Measurements from ENCODE around the gene KCNK4.

The KCNK4 gene

GRCh38 chr11:64253481-64253880, 37.6 kb upstream of the KCNK4 start:
- DNase-seq (ENCODE audit: low read depth in 2 of 2) = no peak

DNA sequence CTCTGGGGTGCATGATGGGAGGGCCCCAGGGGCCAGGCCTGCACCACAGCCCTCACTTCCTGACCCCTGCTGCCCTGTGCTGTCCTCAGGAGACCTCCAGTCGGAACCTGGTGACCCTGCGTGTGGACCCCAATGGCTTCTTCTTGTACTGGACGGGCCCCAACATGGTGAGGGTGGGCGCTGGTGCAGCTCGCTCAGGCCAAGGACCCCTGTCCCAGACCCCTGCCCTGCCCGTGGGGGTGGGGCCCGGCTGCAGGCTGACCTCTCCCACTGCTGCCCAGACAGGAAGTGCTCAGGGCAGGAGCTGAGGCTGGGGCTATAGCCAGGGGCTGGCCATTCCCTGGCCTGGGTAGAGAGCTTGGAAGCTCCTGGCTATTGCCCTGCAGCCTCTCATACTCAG, 36.8 kb upstream of the KCNK4 start:
- DNase-seq (ENCODE audit: low read depth in 2 of 2) = no peak

DNA sequence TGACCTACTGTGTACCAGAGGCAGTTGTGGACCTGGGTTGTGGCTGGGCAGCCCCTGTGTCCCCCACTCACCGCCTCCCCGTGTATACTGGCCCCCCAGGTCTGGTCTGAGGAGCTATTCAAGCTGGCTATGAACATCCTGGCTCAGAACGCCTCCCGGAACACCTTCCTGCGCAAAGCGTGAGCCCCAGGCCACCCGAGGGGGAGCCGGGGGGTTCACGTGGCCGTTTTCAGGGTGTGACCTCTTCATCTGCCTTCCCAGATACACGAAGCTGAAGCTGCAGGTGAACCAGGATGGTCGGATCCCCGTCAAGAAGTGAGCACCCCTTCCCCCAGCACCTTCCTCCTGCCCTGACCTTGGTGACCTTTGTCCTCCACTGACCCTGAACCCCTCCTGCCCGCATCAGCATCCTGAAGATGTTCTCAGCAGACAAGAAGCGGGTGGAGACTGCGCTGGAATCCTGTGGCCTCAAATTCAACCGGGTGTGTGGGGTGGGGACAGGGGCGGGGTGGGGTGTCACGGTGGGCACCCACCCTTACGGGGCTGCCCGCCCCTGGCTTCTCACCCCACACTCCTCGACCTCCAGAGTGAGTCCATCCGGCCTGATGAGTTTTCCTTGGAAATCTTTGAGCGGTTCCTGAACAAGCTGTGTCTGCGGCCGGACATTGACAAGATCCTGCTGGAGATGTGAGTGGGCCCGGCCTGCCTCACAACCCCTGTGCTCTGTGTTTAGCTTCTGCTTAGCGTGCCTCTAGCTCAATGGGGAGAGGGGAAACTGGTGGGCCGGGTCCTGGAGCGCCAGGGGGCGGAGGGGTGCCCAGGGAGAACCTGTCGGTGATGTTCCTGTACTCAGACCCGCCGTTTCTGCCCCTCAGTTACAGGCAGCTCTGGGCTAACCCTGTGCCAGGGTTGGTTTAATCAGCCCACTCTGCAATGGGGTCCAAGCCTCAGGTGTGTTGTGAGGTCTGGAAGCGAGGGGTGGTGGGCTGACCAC, 35.7 kb upstream of the KCNK4 start:
- DNase-seq (ENCODE audit: low read depth in 2 of 2) = no peak

DNA sequence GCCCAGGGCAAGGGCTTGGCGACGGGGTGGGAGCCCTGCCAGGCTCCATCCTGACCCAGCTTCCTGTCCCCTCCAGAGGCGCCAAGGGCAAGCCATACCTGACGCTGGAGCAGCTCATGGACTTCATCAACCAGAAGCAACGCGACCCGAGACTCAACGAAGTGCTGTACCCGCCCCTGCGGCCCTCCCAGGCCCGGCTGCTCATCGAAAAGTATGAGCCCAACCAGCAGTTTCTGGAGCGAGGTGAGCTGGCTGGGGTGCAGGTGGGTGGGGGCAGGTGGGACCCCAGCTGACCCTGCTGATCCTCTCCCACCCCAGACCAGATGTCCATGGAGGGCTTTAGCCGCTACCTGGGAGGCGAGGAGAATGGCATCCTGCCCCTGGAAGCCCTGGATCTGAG, 34.8 kb upstream of the KCNK4 start:
- no peak for DNase-seq (ENCODE audit: low read depth in 2 of 2)

DNA sequence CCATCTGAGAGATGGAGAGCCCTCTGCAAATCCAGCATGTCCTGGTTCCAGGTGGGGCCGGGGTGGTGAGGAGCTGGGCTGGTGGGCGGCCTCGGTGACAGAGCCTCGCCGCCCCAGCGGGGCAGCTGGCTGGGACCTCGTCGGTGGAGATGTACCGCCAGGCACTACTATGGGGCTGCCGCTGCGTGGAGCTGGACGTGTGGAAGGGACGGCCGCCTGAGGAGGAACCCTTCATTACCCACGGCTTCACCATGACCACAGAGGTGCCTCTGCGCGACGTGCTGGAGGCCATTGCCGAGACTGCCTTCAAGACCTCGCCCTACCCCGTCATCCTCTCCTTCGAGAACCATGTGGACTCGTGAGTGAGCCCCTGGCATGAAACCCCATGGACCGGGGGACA, 32.7 kb upstream of the KCNK4 start:
- DNase-seq (ENCODE audit: low read depth in 2 of 2) = no peak

DNA sequence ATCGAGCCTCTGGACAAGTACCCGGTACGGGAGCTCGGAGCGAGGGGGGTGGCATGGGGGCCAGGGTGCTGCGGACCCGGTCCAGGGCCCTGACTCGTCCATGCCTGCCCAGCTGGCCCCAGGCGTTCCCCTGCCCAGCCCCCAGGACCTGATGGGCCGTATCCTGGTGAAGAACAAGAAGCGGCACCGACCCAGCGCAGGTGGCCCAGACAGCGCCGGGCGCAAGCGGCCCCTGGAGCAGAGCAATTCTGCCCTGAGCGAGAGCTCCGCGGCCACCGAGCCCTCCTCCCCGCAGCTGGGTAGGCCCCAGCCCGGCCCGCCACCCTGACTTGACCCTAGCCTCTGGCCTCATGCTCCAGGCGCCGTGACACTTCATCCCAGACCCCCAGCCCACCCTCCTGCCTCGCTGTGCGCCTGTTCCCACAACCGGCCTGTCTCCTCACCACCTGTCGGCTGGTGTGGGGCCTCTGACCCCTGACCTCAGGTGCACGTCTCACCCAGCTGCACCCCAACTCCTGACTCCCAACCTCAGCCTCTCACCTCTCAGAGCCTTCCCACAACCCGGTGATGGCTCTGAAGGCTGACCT, 32.1 kb upstream of the KCNK4 start:
- no peak for DNase-seq (ENCODE audit: low read depth in 2 of 2)

DNA sequence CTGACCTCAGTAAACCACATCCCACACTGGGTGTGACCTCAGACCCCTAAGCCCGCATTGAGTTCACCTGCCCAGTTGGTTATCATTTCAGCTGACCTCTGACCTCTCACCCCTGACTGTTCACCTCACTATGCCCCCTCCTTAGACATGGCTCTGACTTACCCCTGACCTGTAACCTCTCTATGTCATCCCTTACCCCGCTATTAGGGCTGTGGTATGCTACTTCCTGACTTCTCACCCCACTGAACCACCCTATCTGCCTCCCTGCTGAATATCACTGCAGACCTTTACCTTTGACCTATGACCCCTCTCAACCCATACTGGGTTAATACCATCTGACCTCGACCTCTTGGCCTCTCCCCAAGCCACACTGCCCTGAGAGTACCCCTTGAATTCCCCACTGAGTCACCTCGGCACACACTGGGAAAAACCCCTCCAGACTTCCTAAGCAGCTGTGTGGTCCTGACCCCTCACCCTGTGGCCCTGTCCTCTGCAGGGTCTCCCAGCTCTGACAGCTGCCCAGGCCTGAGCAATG, 31.5 kb upstream of the KCNK4 start:
- DNase-seq (ENCODE audit: low read depth in 2 of 2) = no peak

DNA sequence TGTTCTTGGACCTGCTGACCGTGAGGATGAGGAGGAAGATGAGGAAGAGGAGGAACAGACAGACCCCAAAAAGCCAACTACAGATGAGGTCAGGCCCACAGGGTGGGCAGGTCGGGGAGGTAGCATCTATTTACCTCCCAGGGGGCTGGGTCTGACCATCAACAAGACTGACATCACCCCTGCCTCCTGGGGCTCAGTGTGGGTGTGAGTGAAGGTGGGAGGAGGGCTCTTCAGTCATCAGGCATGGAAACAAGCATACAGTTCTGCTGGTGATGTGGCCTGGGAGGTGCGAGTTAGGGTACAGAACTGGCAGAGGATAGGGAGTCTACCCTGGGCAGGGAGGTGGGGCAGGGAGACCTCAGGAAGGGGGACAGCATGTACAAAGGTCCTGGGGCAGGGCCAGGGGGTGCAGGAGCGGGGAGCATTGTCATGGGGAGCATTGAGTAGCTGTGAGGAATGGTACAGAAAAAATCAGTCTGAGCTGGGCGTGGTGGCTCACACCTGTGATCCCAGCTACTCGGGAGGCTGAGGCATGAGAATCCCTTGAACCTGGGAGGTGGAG, 30.9 kb upstream of the KCNK4 start:
- DNase-seq (ENCODE audit: low read depth in 2 of 2) = no peak

DNA sequence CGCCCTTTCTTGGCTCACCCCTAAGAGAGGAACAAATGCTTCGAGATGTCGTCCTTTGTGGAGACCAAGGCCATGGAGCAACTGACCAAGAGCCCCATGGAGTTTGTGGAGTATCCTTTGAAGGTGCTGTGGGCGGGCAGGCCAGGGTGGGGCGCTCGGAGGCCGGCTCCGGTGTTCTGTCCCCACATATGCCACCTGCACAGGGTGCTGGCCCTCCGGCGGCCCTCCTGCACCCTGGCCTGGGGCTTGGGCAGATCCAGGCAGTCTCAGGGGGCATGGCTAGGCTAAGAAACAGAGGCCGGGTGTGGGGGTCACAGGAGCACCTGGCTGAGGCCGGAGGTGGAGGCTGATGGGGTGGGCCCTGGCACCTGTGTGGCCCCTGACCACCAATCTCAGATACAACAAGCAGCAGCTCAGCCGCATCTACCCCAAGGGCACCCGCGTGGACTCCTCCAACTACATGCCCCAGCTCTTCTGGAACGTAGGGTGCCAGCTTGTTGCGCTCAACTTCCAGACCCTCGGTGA, 29.5 kb upstream of the KCNK4 start:
- no peak for DNase-seq (ENCODE audit: low read depth in 2 of 2)

GRCh38 chr11:64262271-64263002, 28.7 kb upstream of the KCNK4 start:
- no peak for DNase-seq (ENCODE audit: low read depth in 2 of 2)

DNA sequence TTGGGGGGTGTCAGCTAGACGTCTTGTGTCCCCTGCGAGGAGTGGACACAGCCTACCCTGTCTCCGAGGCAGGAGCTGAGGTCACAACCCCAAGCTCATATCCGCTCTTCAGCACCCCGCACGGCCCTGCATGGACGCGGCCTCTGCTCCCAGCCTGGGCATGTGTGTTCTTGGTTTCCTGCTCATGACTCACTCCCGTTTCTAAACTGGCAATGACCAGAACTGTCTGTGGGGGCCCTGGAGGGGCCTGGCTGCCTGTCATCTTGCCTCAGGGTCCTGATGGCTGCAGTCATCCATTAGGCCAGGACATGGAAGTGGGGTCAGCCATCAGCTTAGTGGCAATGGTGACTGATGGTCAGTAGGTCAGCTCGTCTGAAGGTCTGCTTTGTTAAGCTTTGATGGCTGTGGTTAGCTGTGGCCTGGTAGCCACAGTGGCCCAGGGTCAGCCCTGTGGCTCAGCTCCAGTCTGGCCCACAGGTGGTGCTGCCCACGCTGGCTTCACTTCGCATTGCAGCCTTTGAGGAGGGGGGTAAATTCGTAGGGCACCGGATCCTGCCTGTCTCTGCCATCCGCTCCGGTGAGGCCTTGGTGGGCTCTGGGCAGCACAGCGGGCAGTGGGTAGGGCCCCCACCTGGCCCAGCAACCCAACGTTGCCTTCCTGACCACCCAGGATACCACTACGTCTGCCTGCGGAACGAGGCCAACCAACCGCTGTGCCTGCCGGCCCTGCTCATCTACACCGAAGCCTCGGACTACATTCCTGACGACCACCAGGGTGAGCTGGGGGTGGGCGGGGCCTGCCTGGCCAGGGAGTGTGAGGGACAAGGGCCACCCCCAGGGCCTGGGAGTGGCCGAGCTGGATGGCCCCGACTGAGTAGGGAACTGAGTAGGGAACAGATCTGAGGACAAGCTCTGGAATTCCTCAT, 27.8 kb upstream of the KCNK4 start:
- DNase-seq (ENCODE audit: low read depth in 2 of 2) = no peak

- DNase-seq (ENCODE audit: low read depth in 2 of 2) = no peak
Observed at GRCh38 chr11:64263947-64264317, 27.2 kb upstream of the KCNK4 start.

- no peak for DNase-seq (ENCODE audit: low read depth in 2 of 2)
Observed at GRCh38 chr11:64264371-64264852, 26.7 kb upstream of the KCNK4 start.

GRCh38 chr11:64265176-64266160, 25.6 kb upstream of the KCNK4 start:
- no peak for DNase-seq (ENCODE audit: low read depth in 2 of 2)

GRCh38 chr11:64266339-64266738, 24.8 kb upstream of the KCNK4 start:
- no peak for DNase-seq (ENCODE audit: low read depth in 2 of 2)

DNA sequence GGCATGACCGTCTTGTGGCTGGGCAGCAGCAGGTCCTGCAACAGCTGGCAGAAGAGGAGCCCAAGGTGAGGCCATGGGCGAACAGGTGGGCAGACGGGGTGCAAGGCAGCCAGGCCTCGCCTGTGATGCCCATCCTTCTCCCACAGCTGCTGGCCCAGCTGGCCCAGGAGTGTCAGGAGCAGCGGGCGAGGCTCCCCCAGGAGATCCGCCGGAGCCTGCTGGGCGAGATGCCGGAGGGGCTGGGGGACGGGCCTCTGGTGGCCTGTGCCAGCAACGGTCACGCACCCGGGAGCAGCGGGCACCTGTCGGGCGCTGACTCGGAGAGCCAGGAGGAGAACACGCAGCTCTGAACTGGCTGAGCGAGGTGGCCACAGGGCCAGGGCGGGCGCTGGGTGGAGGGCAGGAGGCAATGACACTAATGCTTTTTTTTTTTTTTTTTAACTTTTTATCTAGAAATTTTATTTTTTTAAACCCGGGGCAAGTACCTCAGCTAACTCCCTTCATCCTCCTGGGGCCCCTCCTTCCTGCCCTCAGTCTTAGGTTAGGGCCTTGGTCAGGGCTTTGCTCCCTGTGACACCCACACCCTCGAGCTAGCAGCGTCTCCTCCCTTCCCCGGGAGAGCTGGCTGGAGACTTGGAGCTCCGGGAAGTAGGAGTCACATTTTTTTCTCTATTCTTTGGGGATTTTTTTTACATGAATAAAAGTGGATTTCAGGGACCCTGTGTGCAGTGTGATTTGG, 23.7 kb upstream of the KCNK4 start:
- no peak for DNase-seq (ENCODE audit: low read depth in 2 of 2)

DNA sequence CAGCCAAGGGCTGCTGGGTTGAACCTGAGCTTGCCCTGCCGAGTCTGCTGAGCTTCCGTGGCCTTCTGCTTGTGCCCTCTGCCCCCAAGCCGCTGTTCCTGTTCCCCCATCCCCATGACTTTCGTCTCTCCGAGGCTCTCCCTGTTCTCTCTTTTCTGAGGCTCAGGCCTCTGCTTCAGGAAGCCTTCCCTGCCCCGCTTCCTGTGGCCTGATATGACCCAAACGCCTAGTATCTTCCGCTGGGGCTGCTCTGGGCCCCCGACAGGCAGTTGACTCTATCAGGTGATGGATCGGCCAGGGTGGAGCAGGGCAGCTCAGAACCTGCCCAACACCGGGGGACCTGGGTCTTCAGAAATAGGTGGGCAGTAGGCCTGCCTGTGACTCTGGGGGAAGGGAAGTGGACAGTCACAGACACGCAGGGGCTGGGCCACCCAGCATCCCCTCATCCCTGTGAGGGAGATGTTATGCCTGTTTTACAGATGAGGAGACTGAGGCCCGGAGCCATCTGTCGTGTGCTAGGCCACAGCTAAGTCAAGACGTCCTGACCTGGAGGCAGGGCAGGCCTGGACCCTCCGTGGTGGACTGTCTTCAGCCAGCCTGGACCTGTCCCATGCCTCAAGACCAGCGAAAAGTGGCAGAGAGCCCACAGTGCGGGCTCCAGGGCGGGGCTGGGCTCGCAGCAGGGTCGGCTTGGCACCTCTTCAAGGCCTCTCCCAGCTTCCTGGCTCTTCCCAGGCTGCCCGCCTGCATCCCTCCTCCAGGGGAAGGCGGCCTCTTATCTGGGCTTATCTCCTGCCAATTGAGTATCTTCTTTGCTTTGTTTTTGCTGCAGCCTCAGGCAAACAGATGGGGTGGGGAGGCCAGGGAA, 22.8 kb upstream of the KCNK4 start:
- DNase-seq (ENCODE audit: low read depth in 2 of 2) = no peak
